ENCODE data around the gene SHROOM3.

SHROOM3 gene

GRCh38 chr4:76637712-76638361 is 202.8 kb downstream of the SHROOM3 start:
- peak; percentile 42; the same call in 1 of the 2 replicates for TF ChIP-seq TCF4 (CRISPR knock-in tag; IDR thresholded peaks at IDR 0.05; ENCODE audit: borderline replicate concordance)
- TF ChIP-seq SNAI2 (CRISPR knock-in tag; IDR thresholded peaks at IDR 0.05) = no peak
- ATAC-seq = peak; percentile 48

- no peak for TF ChIP-seq TOX (CRISPR knock-in tag; IDR thresholded peaks at IDR 0.05; ENCODE audit: borderline replicate concordance)
- TF ChIP-seq PATZ1 (CRISPR knock-in tag; IDR thresholded peaks at IDR 0.05; ENCODE audit: borderline replicate concordance) = no peak
- TF ChIP-seq ZNF8 (CRISPR knock-in tag; IDR thresholded peaks at IDR 0.05) = no peak
- no peak for TF ChIP-seq CREB5 (CRISPR knock-in tag; IDR thresholded peaks at IDR 0.05; ENCODE audit: low read depth)
- no peak for TF ChIP-seq BACH2 (CRISPR knock-in tag; IDR thresholded peaks at IDR 0.05; ENCODE audit: borderline replicate concordance)
- TF ChIP-seq CSRNP3 (CRISPR knock-in tag; IDR thresholded peaks at IDR 0.05) = no peak
- TF ChIP-seq ISL1 (CRISPR knock-in tag; IDR thresholded peaks at IDR 0.05) = no peak
- no peak for TF ChIP-seq TSHZ2 (CRISPR knock-in tag; IDR thresholded peaks at IDR 0.05)
- TF ChIP-seq ESRRG (CRISPR knock-in tag; IDR thresholded peaks at IDR 0.05) = no peak
- no peak for TF ChIP-seq ARNTL (CRISPR knock-in tag; IDR thresholded peaks at IDR 0.05; ENCODE audit: borderline replicate concordance, low read depth)
- TF ChIP-seq RARB (CRISPR knock-in tag; IDR thresholded peaks at IDR 0.05) = no peak
- TF ChIP-seq CSDC2 (CRISPR knock-in tag; IDR thresholded peaks at IDR 0.05) = no peak
- ATAC-seq = peak; percentile 53; the same call in 2 of the 3 replicates
Observed at GRCh38 chr4:76639288-76639687, 204.3 kb downstream of the SHROOM3 start.

- TF ChIP-seq CSRNP3 (CRISPR knock-in tag; IDR thresholded peaks at IDR 0.05) (no peak), ZNF565 (CRISPR knock-in tag; conservative IDR thresholded peaks at IDR 0.05; ENCODE audit: low read depth) (no peak), POU6F1 (CRISPR knock-in tag; IDR thresholded peaks at IDR 0.05; ENCODE audit: borderline replicate concordance, low read depth) (no peak), CREB5 (CRISPR knock-in tag; IDR thresholded peaks at IDR 0.05; ENCODE audit: low read depth) (no peak), PPARA (CRISPR knock-in tag; IDR thresholded peaks at IDR 0.05; ENCODE audit: borderline replicate concordance) (no peak), CSDC2 (CRISPR knock-in tag; IDR thresholded peaks at IDR 0.05) (no peak), GLIS3 (CRISPR knock-in tag; IDR thresholded peaks at IDR 0.05) (no peak), TSHZ2 (CRISPR knock-in tag; IDR thresholded peaks at IDR 0.05) (no peak), ESRRG (CRISPR knock-in tag; IDR thresholded peaks at IDR 0.05) (no peak), SNAI2 (CRISPR knock-in tag; IDR thresholded peaks at IDR 0.05) (no peak), ZC3H10 (CRISPR knock-in tag; IDR thresholded peaks at IDR 0.05) (no peak), ZFP3 (CRISPR knock-in tag; IDR thresholded peaks at IDR 0.05) (no peak), ARNTL (CRISPR knock-in tag; IDR thresholded peaks at IDR 0.05; ENCODE audit: borderline replicate concordance, low read depth) (no peak), TCF4 (CRISPR knock-in tag; IDR thresholded peaks at IDR 0.05; ENCODE audit: borderline replicate concordance) (no peak), ZFP30 (CRISPR knock-in tag; IDR thresholded peaks at IDR 0.05) (no peak), RARB (CRISPR knock-in tag; IDR thresholded peaks at IDR 0.05) (no peak), TOX (CRISPR knock-in tag; IDR thresholded peaks at IDR 0.05; ENCODE audit: borderline replicate concordance) (no peak)
- ATAC-seq = no peak
Observed at GRCh38 chr4:76640353-76640910, 205.4 kb downstream of the SHROOM3 start.
